Fibroblast of mammary gland (primary cell): ENCODE measurements around the gene TECPR1.

ENCODE experiments used
- DNase-seq: peaks from one replicate; pipeline ENCODE4 v3.0.0-alpha.2; 2010; ENCODE audit warnings: low read depth
- H3K4me3 ChIP-seq: 2 replicates; pipeline ENCODE4 v1.5.1; 2011; ENCODE audit warnings: low read depth, mild to moderate bottlenecking, low read length, moderate library complexity; ENCODE audit not compliant: control insufficient read depth
- CTCF ChIP-seq: conservative IDR thresholded peaks from 2 replicates; pipeline ENCODE4 v1.5.1; 2011; ENCODE audit warnings: low read depth, low read length, inconsistent platforms; ENCODE audit not compliant: control insufficient read depth, insufficient read depth

TECPR1 gene

GRCh38 chr7:98187138-98187502 is 64.9 kb downstream of the TECPR1 start:
- no peak for TF ChIP-seq CTCF
- H3K4me3 ChIP-seq, result no peak overlapping the region
- DNase-seq, result no peak

GRCh38 chr7:98186452-98187137 is 65.4 kb downstream of the TECPR1 start:
- peak; percentile 87 for DNase-seq
- TF ChIP-seq CTCF, result no peak
- H3K4me3 ChIP-seq, result no peak overlapping the region

DNA sequence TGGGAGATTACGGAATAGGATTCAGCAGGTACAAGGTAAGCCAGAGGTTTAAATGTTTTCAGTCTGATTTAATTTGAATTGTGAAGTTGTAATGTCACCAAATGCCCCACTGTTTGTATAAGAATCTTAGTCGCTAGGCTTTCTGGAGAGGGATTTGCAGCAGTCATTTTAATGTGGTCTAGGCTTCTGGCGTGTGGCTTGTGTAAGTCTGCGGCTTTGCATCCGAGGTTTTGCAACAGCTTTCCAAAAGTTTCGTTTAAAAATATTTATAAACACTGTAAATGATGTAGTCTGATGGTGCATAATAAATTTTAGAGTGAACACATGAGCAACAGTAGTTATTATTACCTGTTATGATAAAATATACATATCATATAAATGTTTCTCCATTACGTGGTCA is 66.9 kb downstream of the TECPR1 start:
- H3K4me3 ChIP-seq, result no peak overlapping the region
- DNase-seq, result no peak
- TF ChIP-seq CTCF, result no peak

DNA sequence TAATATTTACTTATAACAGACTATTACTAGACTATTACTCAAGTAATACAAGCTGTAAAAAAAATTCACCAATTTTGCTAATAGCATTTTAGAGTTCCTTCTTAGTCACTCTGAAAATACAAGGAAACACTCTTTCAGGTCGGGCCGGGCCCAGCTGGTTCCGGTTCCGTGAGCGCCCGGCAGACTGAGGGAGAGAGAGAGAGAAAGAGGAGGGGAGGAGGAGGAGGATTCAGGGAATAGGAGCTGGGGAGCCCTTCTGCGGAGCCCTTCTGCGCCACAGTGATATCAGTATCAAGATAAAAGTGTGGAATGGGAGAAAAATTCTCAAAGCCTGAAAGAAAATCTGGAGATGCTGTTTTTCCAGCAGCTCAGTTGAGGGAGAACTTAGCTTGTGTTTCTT is 71.3 kb downstream of the TECPR1 start:
- no peak for DNase-seq
- TF ChIP-seq CTCF, result no peak
- H3K4me3 ChIP-seq, result no peak overlapping the region

- no peak for TF ChIP-seq CTCF
- H3K4me3 ChIP-seq, result no peak overlapping the region
- no peak for DNase-seq
Measured at GRCh38 chr7:98178762-98179490, 73.1 kb downstream of the TECPR1 start.

DNA sequence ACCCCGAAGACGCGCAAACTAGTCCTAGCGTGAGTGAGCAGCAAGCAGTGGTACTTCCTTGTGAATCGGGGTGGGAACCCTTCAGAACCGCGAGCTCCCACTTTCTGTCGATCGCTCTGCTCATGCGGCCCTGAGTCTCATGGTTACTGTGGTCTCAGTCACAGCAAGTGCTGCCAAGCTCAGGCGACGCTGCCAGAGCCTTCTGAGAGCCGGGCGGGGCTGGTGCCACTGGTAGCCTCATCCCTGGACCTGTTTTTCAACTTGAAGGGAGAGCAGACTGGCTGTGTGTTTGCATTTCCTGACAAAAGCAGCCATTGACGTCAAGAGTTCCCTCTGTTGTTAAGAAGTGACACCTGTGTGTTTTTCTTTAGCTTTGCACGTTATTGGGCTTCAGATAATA is 73.7 kb downstream of the TECPR1 start:
- no peak for TF ChIP-seq CTCF
- H3K4me3 ChIP-seq, result no peak overlapping the region
- no peak for DNase-seq
